GM21825 (cell line): ENCODE measurements around the gene PIPOX.

Experiments used
- ATAC-seq: cut with Tn5 transposase; IDR thresholded peaks from one replicate; pipeline ENCODE4 v1.9.1; 2021; ENCODE audit warnings: mild to moderate bottlenecking, moderate library complexity; ENCODE audit not compliant: unreplicated experiment

Gene PIPOX, protein sequence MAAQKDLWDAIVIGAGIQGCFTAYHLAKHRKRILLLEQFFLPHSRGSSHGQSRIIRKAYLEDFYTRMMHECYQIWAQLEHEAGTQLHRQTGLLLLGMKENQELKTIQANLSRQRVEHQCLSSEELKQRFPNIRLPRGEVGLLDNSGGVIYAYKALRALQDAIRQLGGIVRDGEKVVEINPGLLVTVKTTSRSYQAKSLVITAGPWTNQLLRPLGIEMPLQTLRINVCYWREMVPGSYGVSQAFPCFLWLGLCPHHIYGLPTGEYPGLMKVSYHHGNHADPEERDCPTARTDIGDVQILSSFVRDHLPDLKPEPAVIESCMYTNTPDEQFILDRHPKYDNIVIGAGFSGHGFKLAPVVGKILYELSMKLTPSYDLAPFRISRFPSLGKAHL

DNA sequence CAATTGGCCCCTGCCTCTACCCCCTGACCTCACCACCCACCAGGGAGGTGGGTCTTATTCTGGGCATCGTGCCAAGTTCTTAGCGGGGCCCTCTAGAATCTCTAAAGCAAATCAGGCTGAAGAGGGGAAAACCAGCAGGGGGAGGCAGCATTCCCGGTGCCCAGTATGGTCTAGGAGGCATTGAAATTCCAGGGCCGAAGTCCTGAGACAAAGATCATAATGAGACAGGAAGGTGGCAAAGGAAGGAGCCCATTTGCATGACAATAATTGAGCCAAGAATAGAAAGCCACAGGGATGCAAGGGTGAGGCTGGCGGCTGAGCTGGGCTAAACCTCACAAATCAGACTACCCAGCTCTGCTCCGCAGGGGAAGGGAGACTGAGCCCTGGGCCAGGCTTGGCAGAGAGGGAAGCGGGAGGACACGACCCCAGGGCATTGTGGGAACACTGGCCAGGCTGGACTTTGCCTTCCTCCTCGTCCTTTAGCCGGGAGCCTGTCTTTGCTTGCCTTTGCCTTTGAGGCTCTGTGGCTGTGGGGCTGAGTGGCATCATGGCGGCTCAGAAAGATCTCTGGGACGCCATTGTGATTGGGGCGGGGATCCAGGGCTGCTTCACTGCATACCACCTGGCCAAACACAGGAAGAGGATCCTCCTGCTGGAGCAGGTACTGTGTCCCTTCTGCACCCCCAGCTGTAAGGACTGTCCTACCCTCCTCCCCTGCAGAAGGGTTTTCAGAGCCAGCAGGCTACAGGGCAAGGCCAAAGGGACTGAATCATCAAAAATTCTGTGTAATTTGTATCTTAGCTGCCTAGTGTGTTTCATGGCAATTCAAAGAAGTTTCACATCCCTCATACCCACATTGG, at the start of gene PIPOX:
TSS of gene PIPOX (plus strand) at position 463 of the 860 bp plus-strand sequence. CDS start at position 548, 85 bp downstream.
- no peak for ATAC-seq

GRCh38 chr17:28993645-28994426, 49.1 kb upstream of the PIPOX start:
- no peak for ATAC-seq

GRCh38 chr17:28996554-28997096, 46.3 kb upstream of the PIPOX start:
- no peak for ATAC-seq

DNA sequence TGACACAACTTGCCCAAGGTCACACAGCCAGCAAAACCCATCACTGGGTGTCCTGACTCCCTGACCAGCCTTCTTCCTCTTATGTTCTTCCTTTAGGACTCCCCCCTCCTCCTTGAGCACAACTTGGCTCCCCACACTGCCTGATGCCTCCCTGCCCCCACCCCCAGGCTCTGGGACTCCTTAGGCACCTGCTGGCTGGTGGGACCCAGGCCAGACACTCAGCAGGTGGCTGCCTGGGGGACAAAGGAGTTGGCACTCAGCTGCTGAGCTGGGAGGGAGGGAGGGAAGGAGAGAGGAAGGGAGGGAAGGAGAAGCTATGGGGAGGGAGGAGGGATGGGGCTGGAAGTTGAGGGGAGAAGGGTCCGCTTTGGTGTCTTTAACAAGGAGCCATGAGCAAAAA, 45.1 kb upstream of the PIPOX start:
- ATAC-seq: no peak

- ATAC-seq: no peak
Measured at GRCh38 chr17:28999206-28999605, 43.7 kb upstream of the PIPOX start.

DNA sequence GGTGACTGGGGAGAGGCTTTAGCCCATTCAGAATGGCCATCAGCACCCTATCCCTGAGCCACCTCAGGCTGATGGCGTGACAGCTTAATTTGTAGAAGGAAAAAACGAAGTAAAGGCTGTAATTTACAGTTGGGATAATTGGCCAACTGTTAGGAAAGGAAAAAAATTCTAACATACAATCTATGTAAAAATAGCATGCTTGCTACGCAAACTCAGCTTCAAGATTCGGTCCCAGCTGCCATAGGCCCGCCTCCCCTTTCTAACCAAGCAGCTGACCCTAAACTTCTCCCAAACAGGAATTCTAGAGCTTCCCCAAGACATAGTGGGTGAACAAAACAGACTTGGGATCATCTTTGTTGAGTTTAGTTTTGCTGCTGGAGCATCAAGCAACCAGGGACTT, 42.0 kb upstream of the PIPOX start:
- no peak for ATAC-seq

- ATAC-seq: no peak
Measured at GRCh38 chr17:29002811-29003210, 40.1 kb upstream of the PIPOX start.

- no peak for ATAC-seq
Measured at GRCh38 chr17:29003289-29003688, 39.7 kb upstream of the PIPOX start.

DNA sequence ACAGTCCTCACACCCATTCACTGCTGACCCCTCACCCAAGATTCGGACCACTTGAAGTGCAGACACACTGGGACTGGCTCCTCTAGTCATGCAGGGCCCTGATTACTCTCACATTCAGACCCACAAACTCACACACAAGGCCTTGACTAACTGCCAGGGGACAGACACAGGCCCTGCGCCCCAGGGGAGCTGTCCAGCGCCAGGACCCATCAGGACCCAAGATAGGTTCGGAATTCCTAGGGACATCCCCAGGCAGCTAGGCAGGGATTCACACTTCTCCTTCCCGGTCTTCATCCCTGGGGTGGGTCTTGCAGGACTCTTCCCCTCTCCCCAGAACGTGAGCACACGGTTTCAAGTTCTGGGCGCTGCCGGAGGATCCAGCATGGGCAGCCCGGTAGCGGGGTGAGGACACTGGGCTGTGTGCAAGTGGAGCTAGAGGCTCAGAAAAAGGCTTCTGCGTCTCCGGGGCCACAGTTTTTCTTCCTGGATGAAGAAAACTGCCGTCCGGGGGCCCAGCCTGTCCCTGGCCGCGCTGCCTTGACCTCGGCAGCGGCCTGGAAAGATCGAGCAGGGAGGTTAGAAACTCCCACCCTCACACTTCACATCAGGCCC, 38.8 kb upstream of the PIPOX start:
- ATAC-seq: no peak

DNA sequence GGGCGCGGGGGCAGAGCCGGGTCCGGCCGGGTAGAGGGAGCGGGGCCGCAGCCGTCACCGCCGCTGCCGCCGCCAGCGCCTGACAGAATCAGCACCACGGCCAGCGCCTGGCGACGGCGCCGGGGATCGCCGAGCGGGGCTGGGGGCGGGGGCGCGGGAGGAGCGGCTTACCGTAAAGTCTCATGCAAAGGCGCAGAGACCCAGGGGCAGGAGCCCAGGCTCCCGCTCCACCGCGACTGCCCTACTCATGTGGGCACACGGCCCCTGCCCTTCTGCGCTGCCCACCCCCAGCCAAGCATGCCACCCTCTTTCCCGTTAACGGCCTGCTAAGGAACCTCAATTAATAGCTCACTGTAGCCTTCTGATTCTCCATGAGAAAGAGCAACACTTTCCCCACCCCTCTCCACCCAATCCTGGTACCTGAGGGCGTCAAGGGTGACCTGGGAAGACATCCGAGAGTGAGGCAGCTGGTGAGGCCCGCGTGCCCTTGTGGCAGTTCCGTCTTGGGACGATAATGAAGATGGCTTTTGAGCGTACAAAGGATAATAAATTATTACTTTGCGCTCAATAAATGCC, 36.9 kb upstream of the PIPOX start, which contains the start of gene SEZ6:
TSS of gene SEZ6 (minus strand) at position 98 of the 576 bp plus-strand sequence. CDS start 164 bp downstream, outside the sequence.
- ATAC-seq: no peak

- no peak for ATAC-seq
Measured at GRCh38 chr17:29007456-29007855, 35.5 kb upstream of the PIPOX start.

DNA sequence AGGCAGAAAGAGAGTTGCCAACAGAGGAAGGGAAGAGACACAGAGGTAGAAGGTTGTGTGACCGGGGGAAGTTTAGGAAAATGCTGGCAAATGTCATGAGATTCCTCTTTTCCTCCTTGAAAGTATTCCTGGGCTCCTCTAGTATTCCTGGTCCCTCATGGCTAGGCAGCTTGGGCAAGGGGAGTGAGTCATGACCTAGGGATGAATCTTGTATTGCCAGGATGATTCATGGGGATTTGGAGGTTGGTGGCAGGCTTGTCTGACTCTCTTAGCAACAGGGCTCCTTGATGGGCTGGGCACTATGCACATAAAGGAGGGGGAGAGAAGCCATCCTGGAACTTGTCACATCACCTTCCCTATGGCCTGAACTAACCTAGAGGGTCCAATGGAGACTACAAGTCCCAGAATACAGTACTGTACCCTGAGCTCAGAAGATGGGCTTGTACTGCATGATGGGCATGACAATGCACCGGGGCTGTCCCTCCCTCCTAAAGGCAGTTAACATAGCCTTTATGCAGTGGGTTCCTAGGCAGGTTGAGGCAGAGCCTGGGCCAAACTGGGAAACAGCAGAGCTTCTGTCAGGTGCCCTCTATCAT, 35.0 kb upstream of the PIPOX start:
- no peak for ATAC-seq

DNA sequence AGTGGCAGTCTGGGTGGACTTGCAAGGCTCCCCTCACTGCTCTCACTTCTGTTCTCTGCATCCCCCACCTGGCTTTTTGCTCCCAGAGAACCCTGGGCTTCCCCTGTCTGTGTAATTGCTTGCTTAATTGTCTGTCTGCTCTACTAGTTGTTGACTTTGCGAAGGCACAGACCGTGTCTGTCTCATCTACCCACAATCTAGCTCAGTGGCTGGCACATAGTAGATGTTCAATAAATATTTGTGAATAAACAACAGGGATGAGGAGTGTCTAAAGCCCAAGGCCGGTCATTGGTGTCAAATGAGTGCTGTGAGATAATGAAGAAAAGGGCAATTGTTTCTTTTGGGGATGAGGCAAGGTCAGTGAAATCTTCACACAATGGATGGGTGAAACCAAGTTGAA, 34.4 kb upstream of the PIPOX start:
- no peak for ATAC-seq

- no peak for ATAC-seq
Measured at GRCh38 chr17:29010129-29010528, 32.8 kb upstream of the PIPOX start.

- ATAC-seq: no peak
Measured at GRCh38 chr17:29010586-29010985, 32.4 kb upstream of the PIPOX start.

DNA sequence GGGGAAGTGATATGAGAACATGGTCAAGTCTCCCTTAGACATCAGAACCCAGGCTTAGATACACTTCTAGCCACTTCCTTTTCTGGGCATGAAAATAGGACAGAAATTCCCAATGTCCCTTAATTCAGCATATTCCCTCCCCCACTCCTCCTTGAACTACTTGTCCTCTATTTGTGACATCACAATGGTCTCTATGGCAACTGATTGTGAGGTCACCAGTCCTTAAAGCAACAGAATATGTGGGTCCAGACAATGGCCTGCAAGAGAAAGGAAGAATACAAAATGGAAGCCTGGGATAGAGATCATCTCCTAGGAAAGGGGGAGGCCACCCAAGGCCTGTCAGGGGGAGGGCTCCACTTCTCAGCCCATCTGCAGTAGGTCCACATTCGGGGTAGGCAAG, 30.4 kb upstream of the PIPOX start:
- ATAC-seq: no peak

GRCh38 chr17:29014716-29015115, 28.2 kb upstream of the PIPOX start:
- no peak for ATAC-seq

DNA sequence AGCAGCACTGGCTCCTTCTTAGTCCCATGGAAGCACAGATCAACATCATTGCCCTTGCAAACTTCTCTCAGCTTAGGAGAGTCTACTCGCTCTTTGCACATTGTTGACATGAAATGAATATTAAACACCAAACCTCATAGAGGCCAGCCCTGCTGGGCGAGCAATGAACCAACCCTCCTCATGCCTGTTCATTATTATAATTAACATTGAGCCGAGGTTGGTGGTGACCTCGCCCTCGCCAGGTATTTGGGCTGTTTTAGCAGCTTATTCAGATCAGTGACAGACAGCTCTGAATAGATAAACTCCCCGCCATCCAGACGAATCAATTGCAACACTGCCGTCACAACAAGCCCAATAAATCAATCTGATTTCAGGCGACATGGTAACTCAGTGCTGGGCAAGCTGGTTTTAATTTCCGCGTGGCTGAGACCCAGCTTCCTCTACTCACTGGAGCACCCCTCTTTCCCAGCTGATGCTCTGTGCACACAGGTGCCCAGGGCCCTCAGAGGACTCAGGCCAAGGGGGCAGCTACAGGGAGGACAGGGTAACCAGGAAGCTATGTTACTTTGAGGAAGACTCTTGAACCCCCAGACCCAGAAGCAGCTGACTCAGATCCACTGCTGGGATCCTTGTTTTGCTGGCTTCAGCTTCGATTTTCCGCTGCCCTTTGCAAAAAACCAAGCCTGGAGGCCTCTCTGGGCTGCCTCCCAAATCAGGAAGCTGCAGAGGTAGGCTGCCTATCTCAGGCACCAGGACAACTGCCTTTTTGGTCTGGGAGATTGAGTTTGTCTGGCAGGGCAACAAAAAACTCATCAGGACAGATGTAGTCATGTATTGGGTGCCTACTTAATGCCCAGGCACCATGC, 26.4 kb upstream of the PIPOX start:
- no peak for ATAC-seq
